ENCODE data around the gene DYNC1LI2. TPM values are rescaled to one million over a fixed set of nuclear protein-coding genes. Genes with fewer than 3 reads are reported as not detected.

The DYNC1LI2 gene
- total RNA-seq, 1 donor from 2014 or later, result 157 TPM

Other genes starting within 250 kb of the DYNC1LI2 start
- 62.8 and 69.1 TPM in 2 replicates for gene TK2, start 201.5 kb downstream of the DYNC1LI2 start, total RNA-seq
- gene CKLF, start 199.0 kb downstream of the DYNC1LI2 start, total RNA-seq, result 69.3 and 234 TPM in 2 replicates
- gene CMTM1, start 185.2 kb downstream of the DYNC1LI2 start, total RNA-seq, result 2.8 and 6.2 TPM in 2 replicates
- gene CMTM2, start 172.1 kb downstream of the DYNC1LI2 start, total RNA-seq, result not detected in 2 replicates
- gene CMTM3, start 146.9 kb downstream of the DYNC1LI2 start, total RNA-seq, result 11.6 and 22.2 TPM in 2 replicates
- gene CMTM4, start 54.9 kb downstream of the DYNC1LI2 start, total RNA-seq, result 83.9 and 112 TPM in 2 replicates
- gene TERB1, start 50.0 kb upstream of the DYNC1LI2 start, total RNA-seq, result 0.15 and 0.35 TPM in 2 replicates
- gene NAE1, start 79.4 kb upstream of the DYNC1LI2 start, total RNA-seq, result 81.0 and 110 TPM in 2 replicates
- gene CA7, start 92.8 kb upstream of the DYNC1LI2 start, total RNA-seq, result not detected in 2 replicates
- 8.3 and 11.5 TPM in 2 replicates for gene PDP2, start 128.9 kb upstream of the DYNC1LI2 start, total RNA-seq
- gene CDH16, start 167.3 kb upstream of the DYNC1LI2 start, total RNA-seq, result 7.8 and 414 TPM in 2 replicates
- 177 and 379 TPM in 2 replicates for gene RRAD, start 173.9 kb upstream of the DYNC1LI2 start, total RNA-seq
- gene CIAO2B, start 182.8 kb upstream of the DYNC1LI2 start, total RNA-seq, result 129 and 264 TPM in 2 replicates
- 34.7 and 53.9 TPM in 2 replicates for gene CES2, start 183.9 kb upstream of the DYNC1LI2 start, total RNA-seq
- 0.69 and 1.3 TPM in 2 replicates for gene CES3, start 209.7 kb upstream of the DYNC1LI2 start, total RNA-seq
- 2.1 and 13.6 TPM in 2 replicates for gene CES4A, start 237.0 kb upstream of the DYNC1LI2 start, total RNA-seq

Data from renal cortical epithelial cell (primary cell).